Stimulated activated CD4-positive, alpha-beta T cell treated with anti-CD3 and anti-CD28 coated beads, TNF-alpha, amount 100 ng/mL, for 48 hours (primary cell): ENCODE data around the gene GP1BB.

Experiments
- DNase-seq, 3 donors: peaks; one replicate each; pipeline ENCODE4 v3.0.0-alpha.2; 2020; ENCODE audit warnings: low read depth in 3 of 3

The GP1BB gene

DNA sequence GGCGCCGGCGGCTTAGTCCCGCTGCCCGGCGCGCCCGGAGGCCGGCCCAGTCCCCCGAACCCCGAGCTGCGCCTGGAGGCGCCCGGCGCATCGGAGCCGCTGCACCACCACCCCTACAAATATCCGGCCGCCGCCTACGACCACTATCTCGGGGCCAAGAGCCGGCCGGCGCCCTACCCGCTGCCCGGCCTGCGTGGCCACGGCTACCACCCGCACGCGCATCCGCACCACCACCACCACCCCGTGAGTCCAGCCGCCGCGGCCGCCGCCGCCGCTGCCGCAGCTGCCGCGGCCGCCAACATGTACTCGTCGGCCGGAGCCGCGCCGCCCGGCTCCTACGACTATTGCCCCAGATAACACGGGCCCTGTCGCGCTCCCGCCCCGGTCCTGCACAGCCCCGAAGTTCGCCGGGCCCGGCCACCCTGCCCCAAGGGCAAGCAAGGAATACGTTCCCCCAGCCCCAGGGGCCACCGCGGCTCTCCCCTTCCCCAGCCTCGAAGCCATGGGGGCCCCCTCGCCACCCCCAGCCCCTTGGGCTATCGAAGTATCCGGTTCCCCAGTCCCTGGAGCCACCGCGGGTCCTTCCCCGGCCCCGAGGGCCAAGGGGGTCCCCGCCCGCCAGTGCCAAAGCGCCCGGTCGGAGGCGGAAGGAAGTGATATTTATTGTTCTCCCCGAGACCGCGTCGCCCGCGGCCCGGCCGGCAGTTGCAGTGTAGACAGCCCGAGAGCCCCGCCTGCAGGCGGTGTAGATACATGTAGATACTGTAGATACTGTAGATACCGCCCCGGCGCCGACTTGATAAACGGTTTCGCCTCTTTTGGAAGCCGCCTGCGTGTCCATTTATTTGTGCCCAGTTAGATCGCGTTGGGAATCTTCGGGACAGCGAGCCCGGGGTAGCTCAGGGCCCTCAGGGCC, 43.4 kb downstream of the GP1BB start:
- DNase-seq, result peak in 2 of 3 donors; percentile 34 to 46

- DNase-seq, result no peak
Observed at GRCh38 chr22:19767427-19768341, 44.3 kb downstream of the GP1BB start.

DNA sequence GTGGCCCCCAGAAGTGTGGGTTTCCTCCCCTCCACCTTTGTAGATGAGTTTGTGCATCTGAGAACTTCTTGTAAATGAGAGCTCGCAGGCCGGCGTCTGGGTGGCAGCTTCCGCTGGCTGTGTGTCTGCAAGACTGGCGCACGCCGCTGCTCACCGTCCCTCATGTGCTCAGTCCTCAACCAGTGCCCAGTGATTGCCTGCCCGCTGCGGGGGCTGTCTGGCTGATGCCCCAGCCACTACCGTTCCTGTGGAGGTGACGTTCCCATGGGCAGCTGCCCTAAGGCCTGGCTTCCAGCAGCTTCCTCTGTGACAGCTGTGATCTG, 46.0 kb downstream of the GP1BB start:
- DNase-seq, result no peak

DNA sequence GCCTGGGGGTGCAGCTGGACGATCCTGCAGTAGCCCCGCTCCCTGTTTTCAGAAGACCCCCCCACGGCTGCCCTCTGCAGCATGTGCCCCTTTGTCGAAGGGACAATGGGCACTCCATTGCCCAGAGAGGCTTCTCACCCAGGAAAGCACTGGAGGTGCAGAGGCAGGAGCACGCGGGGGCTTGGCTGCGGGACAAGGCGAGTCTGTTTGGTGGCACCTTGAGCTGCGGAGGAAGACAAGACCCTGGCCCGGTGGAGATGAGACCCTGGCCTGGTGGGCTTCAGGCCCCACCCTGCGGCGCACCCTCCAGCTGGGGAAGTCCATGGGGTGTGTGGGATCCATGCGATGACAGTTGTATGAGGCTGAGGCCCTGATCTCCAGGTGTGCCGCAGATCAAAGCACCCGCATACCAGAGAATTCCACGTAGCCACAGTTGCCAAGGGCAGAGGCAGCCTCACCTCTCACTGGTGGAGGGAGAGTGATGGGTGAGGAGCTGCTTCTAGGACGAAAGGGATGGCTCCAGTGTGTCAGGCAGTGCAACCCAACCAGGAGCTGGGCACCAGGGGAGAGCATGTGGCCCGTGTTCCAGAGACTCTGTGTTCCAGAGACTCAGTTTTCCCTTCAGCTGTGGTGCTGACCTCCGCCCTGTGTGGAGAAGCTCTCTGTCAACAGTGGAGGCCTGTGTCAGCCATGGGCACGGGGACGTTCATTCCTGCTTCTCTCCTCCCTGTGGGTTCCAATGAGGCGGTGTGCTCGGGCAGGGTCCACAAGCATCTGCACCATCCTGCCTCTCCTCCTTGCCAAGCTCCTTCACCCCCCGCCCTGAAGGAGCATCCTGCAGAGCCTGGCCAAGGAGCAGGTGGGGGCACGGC, 47.2 kb downstream of the GP1BB start:
- DNase-seq, result no peak

GRCh38 chr22:19772422-19772672, 49.0 kb downstream of the GP1BB start:
- no peak for DNase-seq

DNA sequence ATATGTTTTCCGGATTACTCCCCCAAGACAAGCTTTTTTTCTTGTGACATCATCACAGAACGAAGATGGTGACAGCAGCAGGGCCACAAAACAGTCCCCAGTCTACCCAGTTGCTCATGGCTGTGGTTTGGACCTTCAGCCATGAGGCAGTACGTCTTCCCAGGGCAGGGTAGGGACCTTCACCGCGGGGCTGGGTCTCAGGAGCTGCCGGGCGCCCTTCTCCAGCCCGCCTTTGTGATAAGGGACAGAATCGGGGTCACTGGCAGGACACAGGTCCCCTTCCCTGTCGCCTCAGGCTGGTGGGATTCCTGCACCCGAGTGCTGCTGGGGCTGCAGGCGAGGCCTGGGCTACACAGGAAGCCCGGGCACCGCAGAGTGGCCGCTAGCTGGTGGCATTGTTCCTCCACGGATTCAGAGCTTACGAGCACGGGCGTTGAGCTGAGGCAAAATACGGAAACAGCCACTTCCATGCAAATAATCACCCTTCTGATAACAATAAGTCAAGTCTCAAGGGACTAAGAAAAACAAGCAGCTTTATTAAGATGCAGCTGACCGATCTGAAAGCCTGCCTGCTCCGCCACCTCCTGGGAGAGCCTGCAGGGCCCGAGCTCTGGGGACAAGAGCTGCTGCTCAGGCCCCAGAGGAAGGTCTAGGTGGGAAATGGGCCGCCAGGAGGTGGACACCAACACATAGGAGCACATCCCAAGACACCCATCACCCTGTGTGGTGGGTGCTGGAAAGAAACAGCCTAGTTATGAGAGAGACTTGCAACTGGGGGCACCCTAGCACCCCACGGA, 49.5 kb downstream of the GP1BB start:
- no peak for DNase-seq

DNA sequence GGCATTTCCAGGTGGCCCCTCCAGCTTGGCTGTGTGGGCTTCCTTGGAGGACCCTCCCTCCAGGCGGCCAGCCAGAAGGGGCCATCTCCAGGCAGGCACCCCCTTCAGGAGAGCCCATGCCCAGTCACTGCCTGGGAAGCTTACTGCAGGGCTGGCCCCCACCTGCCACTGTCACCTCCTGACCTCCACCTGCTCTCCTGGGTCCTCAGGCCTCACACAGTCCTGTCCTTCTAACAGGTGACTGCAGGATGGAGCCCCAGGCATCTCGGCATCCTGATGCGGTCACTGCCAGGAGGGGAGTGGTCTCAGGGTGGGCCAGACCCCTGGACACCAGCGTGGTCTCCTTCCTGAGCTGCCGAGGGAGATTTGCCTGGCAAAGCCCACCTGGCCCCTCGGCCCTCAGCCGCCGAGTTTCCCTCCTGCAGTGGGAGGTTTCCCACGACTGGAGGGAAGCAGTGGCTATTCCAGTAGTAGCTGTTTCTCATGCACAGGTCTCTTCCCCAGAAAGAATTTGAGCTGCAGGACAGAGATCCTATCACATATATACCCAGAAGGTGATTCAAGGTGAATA, 50.2 kb downstream of the GP1BB start:
- no peak for DNase-seq
